Fibroblast of lung (primary cell): Measurements from ENCODE around the gene RGS3.

Source experiments
- EZH2 ChIP-seq: IDR thresholded peaks from 2 replicates; pipeline ENCODE4 v1.5.1; 2012; ENCODE audit warnings: low read length, control low read depth, mild to moderate bottlenecking; ENCODE audit errors: missing control alignments
- TF ChIP-seq, protein P1 (sequence below), 2 donors: IDR thresholded peaks in 1 of 2; conservative IDR thresholded peaks in 1 of 2; 1 replicate in 1 of 2; 2 replicates in 1 of 2; pipeline ENCODE4 v1.5.1; 2011 to 2012; ENCODE audit warnings: low read length in 2 of 2, control low read depth in 1 of 2, inconsistent platforms in 1 of 2, low read depth in 1 of 2, mild to moderate bottlenecking in 1 of 2

DNA sequence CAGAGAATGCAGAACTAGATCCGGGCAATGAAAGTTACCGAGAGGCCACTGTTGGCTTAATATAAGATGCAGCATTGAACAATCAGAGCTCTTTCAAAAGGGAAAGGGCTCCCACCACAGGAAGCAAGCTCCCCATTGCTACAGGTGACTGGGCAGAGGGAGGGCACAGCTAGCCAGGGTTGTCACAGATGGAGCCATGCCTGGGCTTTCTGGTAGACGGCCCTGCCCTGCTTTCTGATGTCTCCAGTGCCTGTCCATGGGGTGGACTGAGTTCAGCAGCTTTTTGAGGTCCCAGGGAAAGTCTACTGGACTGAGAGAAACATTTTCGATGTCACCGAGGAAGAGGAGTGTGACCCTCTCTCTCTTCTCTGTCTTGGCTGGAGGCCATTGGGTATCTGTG lies 14.1 kb downstream of the RGS3 start:
- TF ChIP-seq, protein P1, sequence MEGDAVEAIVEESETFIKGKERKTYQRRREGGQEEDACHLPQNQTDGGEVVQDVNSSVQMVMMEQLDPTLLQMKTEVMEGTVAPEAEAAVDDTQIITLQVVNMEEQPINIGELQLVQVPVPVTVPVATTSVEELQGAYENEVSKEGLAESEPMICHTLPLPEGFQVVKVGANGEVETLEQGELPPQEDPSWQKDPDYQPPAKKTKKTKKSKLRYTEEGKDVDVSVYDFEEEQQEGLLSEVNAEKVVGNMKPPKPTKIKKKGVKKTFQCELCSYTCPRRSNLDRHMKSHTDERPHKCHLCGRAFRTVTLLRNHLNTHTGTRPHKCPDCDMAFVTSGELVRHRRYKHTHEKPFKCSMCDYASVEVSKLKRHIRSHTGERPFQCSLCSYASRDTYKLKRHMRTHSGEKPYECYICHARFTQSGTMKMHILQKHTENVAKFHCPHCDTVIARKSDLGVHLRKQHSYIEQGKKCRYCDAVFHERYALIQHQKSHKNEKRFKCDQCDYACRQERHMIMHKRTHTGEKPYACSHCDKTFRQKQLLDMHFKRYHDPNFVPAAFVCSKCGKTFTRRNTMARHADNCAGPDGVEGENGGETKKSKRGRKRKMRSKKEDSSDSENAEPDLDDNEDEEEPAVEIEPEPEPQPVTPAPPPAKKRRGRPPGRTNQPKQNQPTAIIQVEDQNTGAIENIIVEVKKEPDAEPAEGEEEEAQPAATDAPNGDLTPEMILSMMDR (conservative IDR thresholded peaks at IDR 0.05 in 1 of 2, IDR thresholded peaks at IDR 0.05 in 1 of 2; ENCODE audit: low read depth in 1 of 2, low read length in 2 of 2) = no peak
- TF ChIP-seq EZH2 = no peak
